GM10248 (cell line): ENCODE results near the gene ZNF365.
"Not testable (repeated sequence)": the region's sequence is repeated elsewhere in the genome, so short reads cannot be mapped to it uniquely, and the experiment has no call there.

Source experiments
- CTCF ChIA-PET: fragments of 300-600 bp; sonication (Branson Sonifier 250); formaldehyde crosslinking; extraction: SDS; loops from one replicate; lab custom pipeline; 2021; ENCODE audit warnings: antibody characterized with exemption; lab: Yijun Ruan, JAX
- POLR2A ChIA-PET: fragments of 350-650 bp; sonication (Branson Sonifier 250); formaldehyde crosslinking; extraction: SDS; loops from one replicate; lab custom pipeline; 2020; ENCODE audit warnings: antibody characterized with exemption; lab: Yijun Ruan, JAX
- DNase-seq: peaks from one replicate; pipeline ENCODE4 v3.0.0; 2012; ENCODE audit errors: extremely low spot score
- TF ChIP-seq, protein P1 (sequence below): IDR thresholded peaks from 2 replicates; pipeline ENCODE4 v1.5.1; 2012; ENCODE audit warnings: mild to moderate bottlenecking, low read depth; ENCODE audit errors: extremely low read depth, missing control alignments, control extremely low read depth

The ZNF365 gene

DNA sequence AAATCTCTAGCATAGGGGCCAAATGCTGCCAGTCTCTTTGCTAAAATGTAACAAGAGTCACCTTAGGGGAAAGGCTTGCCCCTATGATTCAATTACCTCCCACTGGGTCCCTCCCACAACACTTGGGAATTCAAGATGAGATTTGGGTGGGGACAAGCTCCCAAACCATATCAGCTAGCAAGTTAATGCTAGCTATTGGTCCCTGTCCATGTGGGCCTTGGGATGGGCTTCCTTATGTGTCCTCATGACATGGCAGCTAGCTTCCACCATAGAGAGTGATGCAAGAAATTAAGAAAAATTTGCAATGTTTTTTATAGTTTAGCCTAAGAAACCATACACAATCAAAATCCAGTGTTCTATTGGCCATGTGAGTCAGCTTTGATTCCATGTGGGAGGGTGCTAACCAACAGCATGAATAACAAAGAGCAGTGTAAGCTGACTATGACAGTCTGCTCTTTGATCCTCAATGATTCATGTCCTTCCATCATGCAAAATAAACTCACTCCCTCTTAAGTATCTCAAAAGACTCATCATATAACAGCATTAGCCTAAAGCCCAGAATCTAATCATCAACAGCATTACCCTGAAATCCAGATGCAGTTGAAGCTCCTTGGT, 21.7 kb upstream of the ZNF365 start:
- ChIA-PET CTCF (interaction anchor here (0.8 kb wide), 1 partner anchor 11 kb away, joined by 3 read pairs; no protein-coding TSS in a partner anchor), POLR2A (no interaction called here)
- TF ChIP-seq, protein P1, sequence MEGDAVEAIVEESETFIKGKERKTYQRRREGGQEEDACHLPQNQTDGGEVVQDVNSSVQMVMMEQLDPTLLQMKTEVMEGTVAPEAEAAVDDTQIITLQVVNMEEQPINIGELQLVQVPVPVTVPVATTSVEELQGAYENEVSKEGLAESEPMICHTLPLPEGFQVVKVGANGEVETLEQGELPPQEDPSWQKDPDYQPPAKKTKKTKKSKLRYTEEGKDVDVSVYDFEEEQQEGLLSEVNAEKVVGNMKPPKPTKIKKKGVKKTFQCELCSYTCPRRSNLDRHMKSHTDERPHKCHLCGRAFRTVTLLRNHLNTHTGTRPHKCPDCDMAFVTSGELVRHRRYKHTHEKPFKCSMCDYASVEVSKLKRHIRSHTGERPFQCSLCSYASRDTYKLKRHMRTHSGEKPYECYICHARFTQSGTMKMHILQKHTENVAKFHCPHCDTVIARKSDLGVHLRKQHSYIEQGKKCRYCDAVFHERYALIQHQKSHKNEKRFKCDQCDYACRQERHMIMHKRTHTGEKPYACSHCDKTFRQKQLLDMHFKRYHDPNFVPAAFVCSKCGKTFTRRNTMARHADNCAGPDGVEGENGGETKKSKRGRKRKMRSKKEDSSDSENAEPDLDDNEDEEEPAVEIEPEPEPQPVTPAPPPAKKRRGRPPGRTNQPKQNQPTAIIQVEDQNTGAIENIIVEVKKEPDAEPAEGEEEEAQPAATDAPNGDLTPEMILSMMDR = no peak
- DNase-seq = no peak

DNA sequence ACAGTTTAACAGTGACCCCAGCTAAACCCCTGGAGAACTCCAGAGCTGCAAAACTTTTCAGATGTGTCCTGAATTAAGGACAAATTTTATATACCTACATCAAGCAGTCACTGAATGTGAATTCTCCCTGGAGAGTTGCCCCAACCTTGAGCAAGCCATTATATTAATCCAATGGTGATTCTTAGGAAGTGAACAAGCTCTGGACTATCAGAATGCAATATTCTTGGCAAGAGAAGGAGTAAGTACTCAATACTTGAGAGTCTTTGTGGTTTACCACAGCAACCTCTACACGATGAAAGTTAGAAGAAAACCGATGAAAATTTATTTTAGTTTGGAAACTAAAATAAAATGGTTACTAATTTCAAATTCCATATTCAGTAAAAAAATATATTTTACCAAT, 19.3 kb upstream of the ZNF365 start:
- DNase-seq = no peak
- ChIA-PET CTCF (no interaction called here), POLR2A (no interaction called here)

DNA sequence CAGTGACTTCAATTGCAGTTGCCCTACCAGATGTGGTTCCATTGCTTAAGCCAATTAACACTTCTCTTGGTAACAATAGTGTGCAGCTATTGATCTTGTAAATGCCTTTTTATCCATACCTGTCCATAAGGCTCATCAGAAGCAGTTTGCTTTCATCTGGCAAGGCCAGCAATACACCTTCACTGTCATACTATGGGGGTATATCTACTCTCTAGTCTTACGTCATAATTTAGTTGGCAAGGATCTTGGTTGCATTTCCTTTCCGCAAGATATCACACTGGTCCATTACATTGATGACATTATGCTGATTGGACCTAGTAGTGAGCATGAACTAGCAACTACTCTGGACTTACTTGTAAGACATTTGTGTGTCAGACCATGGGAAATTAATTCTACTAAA, 17.7 kb upstream of the ZNF365 start:
- ChIA-PET POLR2A (no interaction called here), CTCF (no interaction called here)
- no peak for DNase-seq
- TF ChIP-seq, protein P1 = no peak

More for the DNA sequence above, 19.3 kb upstream of the ZNF365 start:
- TF ChIP-seq, protein P1 = no peak

DNA sequence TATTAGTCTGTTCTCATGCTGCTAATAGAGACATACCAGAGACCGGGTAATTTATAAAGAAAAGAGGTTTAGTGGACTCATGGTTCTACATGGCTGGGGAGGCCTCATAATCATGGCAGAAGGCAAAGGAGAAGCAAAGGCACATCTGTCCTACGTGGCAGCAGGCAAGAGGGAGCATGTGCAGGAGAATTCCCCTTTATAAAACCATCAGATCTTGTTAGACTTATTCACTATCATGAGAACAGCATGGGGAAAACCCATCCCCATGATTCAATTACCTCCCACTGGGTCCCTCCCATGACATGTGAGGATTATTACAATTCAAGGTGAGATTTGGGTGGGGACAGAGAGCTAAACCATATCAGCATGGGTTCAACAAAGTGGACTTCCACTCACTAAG, 16.0 kb upstream of the ZNF365 start:
- DNase-seq, POLR2A ChIA-PET: not testable (repeated sequence)
- CTCF ChIA-PET = interaction anchor here (1.0 kb wide), 1 partner anchor 40 kb away, joined by 3 read pairs; no protein-coding TSS in a partner anchor

DNA sequence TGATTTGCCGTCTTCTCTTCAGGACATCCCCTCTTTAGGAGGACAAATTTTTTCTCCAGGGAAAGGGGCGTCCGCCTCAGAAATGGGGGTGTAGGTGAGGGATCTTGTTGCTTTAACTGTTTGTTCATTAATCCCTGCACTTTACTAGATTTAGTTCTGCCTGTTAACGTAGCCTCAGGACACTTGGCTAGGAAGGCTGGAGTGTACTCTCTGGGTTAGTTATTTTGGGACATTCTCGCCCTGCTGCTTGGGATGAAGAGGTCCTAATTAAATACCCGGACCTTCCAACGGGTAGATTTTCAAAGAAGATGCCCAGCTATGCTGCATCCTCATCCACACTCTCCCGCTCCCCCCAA, 552 bp upstream of the ZNF365 start:
- TF ChIP-seq, protein P1 = no peak
- ChIA-PET CTCF (interaction anchor here (0.8 kb wide), 1 partner anchor 12 kb away, joined by 3 read pairs; no protein-coding TSS in a partner anchor), POLR2A (no interaction called here)
- no peak for DNase-seq

DNA sequence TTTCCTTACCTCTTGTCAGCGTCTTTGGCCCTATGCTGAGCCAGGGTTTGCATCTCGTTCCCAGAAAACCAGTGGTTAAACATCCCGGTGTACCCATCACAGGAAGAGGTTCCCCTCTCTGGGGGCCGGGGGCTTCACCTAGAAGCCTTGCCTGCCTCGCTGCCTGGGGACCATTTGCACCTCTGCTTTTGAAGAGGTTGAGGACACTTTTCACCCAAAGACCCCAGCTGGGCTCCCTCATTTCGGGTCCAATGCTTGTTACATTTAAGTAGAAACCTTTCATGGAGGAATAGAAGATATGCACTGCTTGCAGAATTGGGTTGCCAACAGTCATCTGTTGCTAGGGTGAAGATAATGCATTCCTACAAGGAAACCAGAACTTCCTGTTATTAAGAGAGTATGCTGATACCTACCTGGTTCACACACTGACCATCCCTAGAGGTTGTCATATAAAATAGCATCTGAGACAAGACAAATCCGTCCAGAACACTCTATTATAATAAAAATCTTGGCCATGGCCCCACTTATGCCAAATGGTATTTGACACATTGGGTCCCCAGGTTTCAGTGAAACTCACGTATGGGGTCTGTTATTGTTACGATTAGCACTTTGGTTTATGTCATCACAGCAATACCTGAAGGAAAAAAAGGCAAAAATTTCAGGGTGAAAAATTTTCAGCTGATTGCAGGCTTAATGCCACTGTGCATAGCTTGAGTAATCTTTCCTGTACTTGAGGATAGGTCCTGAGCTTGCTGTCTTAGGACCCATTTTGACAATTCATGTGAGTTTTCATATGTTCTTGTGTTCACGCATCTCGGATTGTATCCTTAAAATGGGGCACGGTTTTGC, 917 bp downstream of the ZNF365 start:
- POLR2A ChIA-PET = no interaction called here
- TF ChIP-seq, protein P1 = no peak
- no peak for DNase-seq
- CTCF ChIA-PET = no interaction called here
